ENCODE measurements around the gene TRIP6. TPM values are rescaled to one million over a fixed set of nuclear protein-coding genes. Genes with fewer than 3 reads are reported as not detected.
A peak's percentile ranks its signal among the peaks of the same experiment; 100 is the strongest.
"Not testable (repeated sequence)": the region's sequence is repeated elsewhere in the genome, so short reads cannot be mapped to it uniquely, and the experiment has no call there.

TRIP6 gene
- polyA plus RNA-seq, 4 donors: 3.4 to 35.7 (median 16.7) TPM

- peak within 1 kb of the TSS; percentile 54 to 71 (median 54) for H3K4me3 ChIP-seq (ENCODE audit: low read depth in 1 of 3, low read length in 3 of 3)
- peak within 1 kb of the TSS; percentile 2 to 50 (median 49) for H3K27ac ChIP-seq (ENCODE audit: low read depth in 1 of 3, low read length in 2 of 3)
- no peaks in the 10 kb centered on the region for H3K27me3 ChIP-seq (ENCODE audit: control insufficient read depth in 3 of 3, insufficient read depth in 3 of 3, low read length in 3 of 3)
- peaks cover 0 to 24% (median under 1%) of the 10 kb centered on the region in 3 donors for H3K36me3 ChIP-seq (ENCODE audit: control insufficient read depth in 3 of 3, insufficient read depth in 2 of 3, low read depth in 1 of 3, low read length in 3 of 3)
- 0% methylated on average over 55 to 71 of the region's 71 CpGs for WGBS, 3 donors
- H3K9me3 ChIP-seq (ENCODE audit: control insufficient read depth in 2 of 2, insufficient read depth in 1 of 2, low read depth in 1 of 2, low read length in 1 of 2): no peaks in the 10 kb centered on the region
- H3K4me1 ChIP-seq (ENCODE audit: control insufficient read depth in 3 of 3, insufficient read depth in 2 of 3, low read depth in 1 of 3, low read length in 2 of 3): peaks cover 0 to 11% (median 2%) of the 10 kb centered on the region in 3 donors
- DNase-seq: peak; percentile 93 to 96
- no peak for FAIRE-seq
Measured at GRCh38 chr7:100852048-100852872, 14.9 kb upstream of the TRIP6 start, which contains the start of gene SLC12A9. Gene SLC12A9, plus strand, starts transcription at chr7:100852713. Its CDS starts 1,485 bp downstream, at chr7:100854198.

GRCh38 chr7:100854146-100854895 is 12.9 kb upstream of the TRIP6 start:
- DNase-seq: no peak
- 91 to 95% (median 92%) methylated on average over 14 of the region's 14 CpGs for WGBS, 3 donors
- Histone ChIP-seq H3K27ac (ENCODE audit: low read depth in 1 of 3, low read length in 2 of 3) (no peak overlapping the region), H3K4me1 (ENCODE audit: control insufficient read depth in 3 of 3, insufficient read depth in 2 of 3, low read depth in 1 of 3, low read length in 2 of 3) (peaks cover 0 to 11% (median 2%) of the 10 kb centered on the region in 3 donors), H3K4me3 (ENCODE audit: low read depth in 1 of 3, low read length in 3 of 3) (no peak overlapping the region), H3K9me3 (ENCODE audit: control insufficient read depth in 2 of 2, insufficient read depth in 1 of 2, low read depth in 1 of 2, low read length in 1 of 2) (no peaks in the 10 kb centered on the region), H3K36me3 (ENCODE audit: control insufficient read depth in 3 of 3, insufficient read depth in 2 of 3, low read depth in 1 of 3, low read length in 3 of 3) (peaks cover 0 to 40% (median 6%) of the 10 kb centered on the region in 3 donors), H3K27me3 (ENCODE audit: control insufficient read depth in 3 of 3, insufficient read depth in 3 of 3, low read length in 3 of 3) (no peaks in the 10 kb centered on the region)
- FAIRE-seq: no peak

GRCh38 chr7:100854899-100855298 is 12.3 kb upstream of the TRIP6 start:
- H3K27me3 ChIP-seq (ENCODE audit: control insufficient read depth in 3 of 3, insufficient read depth in 3 of 3, low read length in 3 of 3); FAIRE-seq; H3K4me3 ChIP-seq (ENCODE audit: low read depth in 1 of 3, low read length in 3 of 3); H3K27ac ChIP-seq (ENCODE audit: low read depth in 1 of 3, low read length in 2 of 3); DNase-seq; H3K9me3 ChIP-seq (ENCODE audit: control insufficient read depth in 2 of 2, insufficient read depth in 1 of 2, low read depth in 1 of 2, low read length in 1 of 2): not testable (repeated sequence)
- Histone ChIP-seq H3K36me3 (ENCODE audit: control insufficient read depth in 3 of 3, insufficient read depth in 2 of 3, low read depth in 1 of 3, low read length in 3 of 3) (peaks cover 2 to 44% (median 6%) of the 10 kb centered on the region in 3 donors), H3K4me1 (ENCODE audit: control insufficient read depth in 3 of 3, insufficient read depth in 2 of 3, low read depth in 1 of 3, low read length in 2 of 3) (peaks cover 0 to 11% (median 2%) of the 10 kb centered on the region in 3 donors)
- WGBS, 3 donors: 95 to 98% (median 97%) methylated on average over 9 of the region's 9 CpGs

GRCh38 chr7:100855515-100855914 is 11.7 kb upstream of the TRIP6 start:
- H3K27ac ChIP-seq (ENCODE audit: low read depth in 1 of 3, low read length in 2 of 3): no peak overlapping the region
- no peak for FAIRE-seq
- peaks cover 0 to 11% (median 2%) of the 10 kb centered on the region in 3 donors for H3K4me1 ChIP-seq (ENCODE audit: control insufficient read depth in 3 of 3, insufficient read depth in 2 of 3, low read depth in 1 of 3, low read length in 2 of 3)
- no peak overlapping the region for H3K4me3 ChIP-seq (ENCODE audit: low read depth in 1 of 3, low read length in 3 of 3)
- H3K9me3 ChIP-seq (ENCODE audit: control insufficient read depth in 2 of 2, insufficient read depth in 1 of 2, low read depth in 1 of 2, low read length in 1 of 2): no peaks in the 10 kb centered on the region
- peaks cover 4 to 50% (median 6%) of the 10 kb centered on the region in 3 donors for H3K36me3 ChIP-seq (ENCODE audit: control insufficient read depth in 3 of 3, insufficient read depth in 2 of 3, low read depth in 1 of 3, low read length in 3 of 3)
- no peaks in the 10 kb centered on the region for H3K27me3 ChIP-seq (ENCODE audit: control insufficient read depth in 3 of 3, insufficient read depth in 3 of 3, low read length in 3 of 3)
- 87 to 96% (median 94%) methylated on average over 10 of the region's 10 CpGs for WGBS, 3 donors
- no peak for DNase-seq

- 91 to 96% (median 95%) methylated on average over 15 to 16 of the region's 16 CpGs for WGBS, 3 donors
- no peak for FAIRE-seq
- DNase-seq: no peak
- Histone ChIP-seq H3K9me3 (ENCODE audit: control insufficient read depth in 2 of 2, insufficient read depth in 1 of 2, low read depth in 1 of 2, low read length in 1 of 2) (no peaks in the 10 kb centered on the region), H3K27me3 (ENCODE audit: control insufficient read depth in 3 of 3, insufficient read depth in 3 of 3, low read length in 3 of 3) (no peaks in the 10 kb centered on the region), H3K4me3 (ENCODE audit: low read depth in 1 of 3, low read length in 3 of 3) (no peak overlapping the region), H3K4me1 (ENCODE audit: control insufficient read depth in 3 of 3, insufficient read depth in 2 of 3, low read depth in 1 of 3, low read length in 2 of 3) (peaks cover 0 to 9% (median under 1%) of the 10 kb centered on the region in 3 donors), H3K27ac (ENCODE audit: low read depth in 1 of 3, low read length in 2 of 3) (no peak overlapping the region), H3K36me3 (ENCODE audit: control insufficient read depth in 3 of 3, insufficient read depth in 2 of 3, low read depth in 1 of 3, low read length in 3 of 3) (peaks cover 4 to 64% (median 6%) of the 10 kb centered on the region in 3 donors)
Measured at GRCh38 chr7:100856871-100857282, 10.3 kb upstream of the TRIP6 start.

GRCh38 chr7:100859856-100860255 is 7.3 kb upstream of the TRIP6 start:
- WGBS, 3 donors: 82 to 92% (median 84%) methylated on average over 15 of the region's 15 CpGs
- peaks cover 4 to 67% (median 6%) of the 10 kb centered on the region in 3 donors for H3K36me3 ChIP-seq (ENCODE audit: control insufficient read depth in 3 of 3, insufficient read depth in 2 of 3, low read depth in 1 of 3, low read length in 3 of 3)
- no peaks in the 10 kb centered on the region for H3K4me1 ChIP-seq (ENCODE audit: control insufficient read depth in 3 of 3, insufficient read depth in 2 of 3, low read depth in 1 of 3, low read length in 2 of 3)
- DNase-seq: no peak
- FAIRE-seq: no peak
- H3K9me3 ChIP-seq (ENCODE audit: control insufficient read depth in 2 of 2, insufficient read depth in 1 of 2, low read depth in 1 of 2, low read length in 1 of 2): no peaks in the 10 kb centered on the region
- no peaks in the 10 kb centered on the region for H3K27me3 ChIP-seq (ENCODE audit: control insufficient read depth in 3 of 3, insufficient read depth in 3 of 3, low read length in 3 of 3)
- H3K4me3 ChIP-seq (ENCODE audit: low read depth in 1 of 3, low read length in 3 of 3): no peak overlapping the region
- no peak overlapping the region for H3K27ac ChIP-seq (ENCODE audit: low read depth in 1 of 3, low read length in 2 of 3)

- no peaks in the 10 kb centered on the region for H3K27me3 ChIP-seq (ENCODE audit: control insufficient read depth in 3 of 3, insufficient read depth in 3 of 3, low read length in 3 of 3)
- H3K4me1 ChIP-seq (ENCODE audit: control insufficient read depth in 3 of 3, insufficient read depth in 2 of 3, low read depth in 1 of 3, low read length in 2 of 3): peaks cover 0 to 4% (median under 1%) of the 10 kb centered on the region in 3 donors
- no peaks in the 10 kb centered on the region for H3K9me3 ChIP-seq (ENCODE audit: control insufficient read depth in 2 of 2, insufficient read depth in 1 of 2, low read depth in 1 of 2, low read length in 1 of 2)
- H3K27ac ChIP-seq (ENCODE audit: low read depth in 1 of 3, low read length in 2 of 3): no peak overlapping the region
- FAIRE-seq (no peak), DNase-seq (no peak)
- H3K36me3 ChIP-seq (ENCODE audit: control insufficient read depth in 3 of 3, insufficient read depth in 2 of 3, low read depth in 1 of 3, low read length in 3 of 3): peaks cover 4 to 68% (median 6%) of the 10 kb centered on the region in 3 donors
- no peak overlapping the region for H3K4me3 ChIP-seq (ENCODE audit: low read depth in 1 of 3, low read length in 3 of 3)
- 83 to 92% (median 91%) methylated on average over 18 of the region's 18 CpGs for WGBS, 3 donors
Measured at GRCh38 chr7:100860702-100861615, 6.2 kb upstream of the TRIP6 start.
